B cell (primary cell): Measurements from ENCODE around the gene OR51G1. TPM values are rescaled to one million over a fixed set of nuclear protein-coding genes. Genes with fewer than 3 reads are reported as not detected.

Experiments
- ATAC-seq: fragments of 200-7000 bp; cut with Tn5 transposase; one replicate; pipeline ENCODE4 v1.10.0; 2021; ENCODE audit warnings: low read depth, mild to moderate bottlenecking, moderate number of reproducible peaks, moderate library complexity
- CTCF ChIA-PET: fragments of 350-600 bp; sonication (Branson Sonifier 250); formaldehyde crosslinking; loops from one replicate; lab custom pipeline; 2021; ENCODE audit warnings: antibody characterized with exemption, inconsistent platforms; lab: Charles Lee
- POLR2A ChIA-PET: fragments of 350-600 bp; sonication (Branson Sonifier 250); formaldehyde crosslinking; loops from one replicate; lab custom pipeline; 2021; ENCODE audit warnings: antibody characterized with exemption; lab: Charles Lee
- DNase-seq: peaks from one replicate; pipeline ENCODE4 v3.0.0; 2013
- H2AFZ ChIP-seq: 2 replicates; pipeline ENCODE4 v1.6.1; 2012; ENCODE audit warnings: mild to moderate bottlenecking, low read depth, low read length; ENCODE audit not compliant: insufficient read depth, poor library complexity, severe bottlenecking
- H3K27ac ChIP-seq, 2 donors: 1 replicate in 1 of 2; 2 replicates in 1 of 2; pipeline ENCODE4 v1.5.1; 2012 to 2013; ENCODE audit warnings: low read length in 2 of 2, mild to moderate bottlenecking in 2 of 2, moderate library complexity in 1 of 2
- H3K27me3 ChIP-seq, 4 experiments: fragments of 200-600 bp in 1 of 4; sonication (generic) in 1 of 4; replicated peaks in 1 of 4; 1 replicate in 2 of 4; 2 replicates in 2 of 4; pipeline versions ENCODE4 v1.6.1 to v1.7.0; 2013 to 2016; ENCODE audit warnings: low read length in 3 of 4, mild to moderate bottlenecking in 2 of 4, mixed read lengths in 1 of 4, moderate library complexity in 1 of 4; ENCODE audit not compliant: insufficient read depth in 4 of 4, control insufficient read depth in 3 of 4; ENCODE audit errors: control extremely low read depth in 1 of 4
- H3K36me3 ChIP-seq, 2 experiments: replicated peaks in 1 of 2; 1 replicate in 1 of 2; 2 replicates in 1 of 2; pipeline versions ENCODE4 v1.6.1 to v1.7.1; 2013; ENCODE audit warnings: low read length in 1 of 2; ENCODE audit not compliant: insufficient read depth in 2 of 2, control insufficient read depth in 1 of 2; ENCODE audit errors: control extremely low read depth in 1 of 2, extremely low read depth in 1 of 2
- H3K4me1 ChIP-seq, 2 donors: fragments of 200-600 bp in 1 of 2; sonication (generic) in 1 of 2; 1 replicate in 1 of 2; 2 replicates in 1 of 2; pipeline versions ENCODE4 v1.5.1 to v1.6.1; 2013 to 2017; ENCODE audit warnings: low read length in 2 of 2; ENCODE audit not compliant: control insufficient read depth in 2 of 2, insufficient read depth in 2 of 2
- H3K4me2 ChIP-seq: replicated peaks from 2 replicates; pipeline ENCODE3; 2012; ENCODE audit warnings: mild to moderate bottlenecking, low read depth, low read length; ENCODE audit not compliant: poor library complexity, severe bottlenecking
- H3K4me3 ChIP-seq, 5 experiments: fragments of 200-600 bp in 1 of 5; sonication (generic) in 1 of 5; 1 replicate in 3 of 5; 2 replicates in 2 of 5; pipeline versions ENCODE4 v1.5.1 to v1.7.0; 2011 to 2016; ENCODE audit warnings: low read length in 4 of 5, mild to moderate bottlenecking in 4 of 5, low read depth in 2 of 5, control low read depth in 1 of 5, moderate library complexity in 1 of 5; ENCODE audit not compliant: insufficient read depth in 1 of 5; ENCODE audit errors: control extremely low read depth in 1 of 5, extremely low read depth in 1 of 5
- H3K79me2 ChIP-seq: fragments of 200-600 bp; sonication (generic); one replicate; pipeline ENCODE4 v1.6.0; 2016; ENCODE audit warnings: low read length; ENCODE audit not compliant: control insufficient read depth, insufficient read depth
- H3K9ac ChIP-seq: fragments of 200-600 bp; sonication (generic); 2 replicates; pipeline ENCODE4 v1.6.1; 2017; ENCODE audit warnings: mild to moderate bottlenecking, low read length, moderate library complexity
- H3K9me3 ChIP-seq, 3 donors: one replicate each; pipeline versions ENCODE4 v1.6.1 to v1.7.1; 2013; ENCODE audit warnings: low read length in 2 of 3; ENCODE audit not compliant: control insufficient read depth in 2 of 3, insufficient read depth in 1 of 3; ENCODE audit errors: control extremely low read depth in 1 of 3
- H4K20me1 ChIP-seq: 2 replicates; pipeline ENCODE4 v1.6.0; 2012; ENCODE audit warnings: mild to moderate bottlenecking, low read length; ENCODE audit not compliant: insufficient read depth, control insufficient read depth, poor library complexity, severe bottlenecking
- H3K27ac Mint-ChIP-seq: one replicate; pipeline ENCODE4 v1.8.0; 2021; ENCODE audit warnings: mixed read lengths
- H3K27me3 Mint-ChIP-seq: one replicate; pipeline ENCODE4 v1.8.0; 2021; ENCODE audit warnings: mixed read lengths
- H3K4me1 Mint-ChIP-seq: one replicate; pipeline ENCODE4 v1.8.0; 2021; ENCODE audit warnings: mixed read lengths
- H3K4me3 Mint-ChIP-seq: one replicate; pipeline ENCODE4 v1.8.0; 2021; ENCODE audit warnings: mixed read lengths
- H3K9me3 Mint-ChIP-seq: one replicate; pipeline ENCODE4 v1.8.0; 2022; ENCODE audit warnings: mixed read lengths; ENCODE audit not compliant: insufficient read depth
- EZH2 ChIP-seq: IDR thresholded peaks from 2 replicates; pipeline ENCODE4 v1.6.1; 2012; ENCODE audit warnings: borderline replicate concordance, low read depth, mild to moderate bottlenecking, moderate library complexity, low read length; ENCODE audit not compliant: insufficient read depth, poor library complexity, severe bottlenecking
- WGBS: methylation state at CpG from one replicate; pipeline ENCODE4 v1.1.5; 2013; ENCODE audit warnings: missing lambda C conversion rate; ENCODE audit not compliant: insufficient coverage; 5-methylcytosine and 5-hydroxymethylcytosine counted together
- intact Hi-C: fragments of 100-400 bp; cut with micrococcal nuclease; formaldehyde crosslinking; loops from one replicate; pipeline ENCODE4 v1.10.0; 2022
- polyA plus RNA-seq: library from polyadenylated mRNA; depleted of rRNA; stranded (reverse); fragments of >200 nt; gene quantifications from 2 replicates; pipeline ENCODE4 v1.2.3, GENCODE V29; 2012
- total RNA-seq, 2 donors: library from RNA; stranded (reverse); fragments of 120-200 nt in 1 of 2; gene quantifications; 1 replicate in 1 of 2; 2 replicates in 1 of 2; pipeline versions ENCODE4 v1.2.3 to v1.2.4, GENCODE V29; 2013 to 2022
- TF ChIP-seq, protein P1 (sequence below): fragments of 200-600 bp; IDR thresholded peaks from one replicate; pipeline ENCODE4 v1.8.0; 2022; ENCODE audit warnings: antibody characterized with exemption, mild to moderate bottlenecking

The OR51G1 gene
- total and polyA plus RNA-seq, 2 donors (not counting 1 experiment from before 2014, with no cell fraction given) = not detected

DNA sequence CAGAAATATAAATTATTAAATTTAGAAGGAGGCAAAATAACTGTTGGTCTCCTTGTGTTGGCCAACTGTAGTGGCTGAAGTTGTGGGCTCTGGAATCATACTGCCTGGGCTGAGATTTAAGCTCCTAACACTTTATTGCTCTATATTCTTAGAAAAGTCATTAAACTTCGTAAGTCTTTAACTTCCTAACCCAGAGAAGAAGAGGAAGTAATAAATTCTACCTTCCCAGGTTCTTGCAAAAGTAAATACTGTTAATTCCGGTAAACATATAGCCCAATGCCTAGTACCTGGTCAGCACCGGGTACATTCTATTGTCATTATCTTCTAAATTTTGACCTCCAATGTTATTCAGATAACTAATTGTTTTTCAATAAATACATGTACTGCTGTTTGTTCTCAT is 38.0 kb downstream of the OR51G1 start:
- Mint-ChIP-seq H3K27ac (no peak overlapping the region), H3K4me3 (no peak overlapping the region), H3K9me3 (no peaks in the 10 kb centered on the region), H3K4me1 (no peaks in the 10 kb centered on the region), H3K27me3 (peaks cover 10% of the 10 kb centered on the region)
- H3K27ac ChIP-seq = no peak overlapping the region
- H3K4me3 ChIP-seq = no peak overlapping the region
- no CpG with 5 or more reads among the region's 3 CpGs for WGBS
- intact Hi-C loops = no loop called here
- no peaks in the 10 kb centered on the region for H3K9me3 ChIP-seq
- ChIA-PET POLR2A (no interaction called here), CTCF (no interaction called here)
- no peak overlapping the region for H3K9ac ChIP-seq
- H3K79me2 ChIP-seq = no peaks in the 10 kb centered on the region
- DNase-seq = no peak
- no peaks in the 10 kb centered on the region for H3K4me1 ChIP-seq
- no peak overlapping the region for H3K4me2 ChIP-seq
- H4K20me1 ChIP-seq = no peaks in the 10 kb centered on the region
- no peak overlapping the region for H2AFZ ChIP-seq
- no peaks in the 10 kb centered on the region for H3K36me3 ChIP-seq
- H3K27me3 ChIP-seq = no peaks in the 10 kb centered on the region
- no peak for ATAC-seq
- TF ChIP-seq EZH2 = no peak
- TF ChIP-seq, protein P1, sequence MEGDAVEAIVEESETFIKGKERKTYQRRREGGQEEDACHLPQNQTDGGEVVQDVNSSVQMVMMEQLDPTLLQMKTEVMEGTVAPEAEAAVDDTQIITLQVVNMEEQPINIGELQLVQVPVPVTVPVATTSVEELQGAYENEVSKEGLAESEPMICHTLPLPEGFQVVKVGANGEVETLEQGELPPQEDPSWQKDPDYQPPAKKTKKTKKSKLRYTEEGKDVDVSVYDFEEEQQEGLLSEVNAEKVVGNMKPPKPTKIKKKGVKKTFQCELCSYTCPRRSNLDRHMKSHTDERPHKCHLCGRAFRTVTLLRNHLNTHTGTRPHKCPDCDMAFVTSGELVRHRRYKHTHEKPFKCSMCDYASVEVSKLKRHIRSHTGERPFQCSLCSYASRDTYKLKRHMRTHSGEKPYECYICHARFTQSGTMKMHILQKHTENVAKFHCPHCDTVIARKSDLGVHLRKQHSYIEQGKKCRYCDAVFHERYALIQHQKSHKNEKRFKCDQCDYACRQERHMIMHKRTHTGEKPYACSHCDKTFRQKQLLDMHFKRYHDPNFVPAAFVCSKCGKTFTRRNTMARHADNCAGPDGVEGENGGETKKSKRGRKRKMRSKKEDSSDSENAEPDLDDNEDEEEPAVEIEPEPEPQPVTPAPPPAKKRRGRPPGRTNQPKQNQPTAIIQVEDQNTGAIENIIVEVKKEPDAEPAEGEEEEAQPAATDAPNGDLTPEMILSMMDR = no peak

DNA sequence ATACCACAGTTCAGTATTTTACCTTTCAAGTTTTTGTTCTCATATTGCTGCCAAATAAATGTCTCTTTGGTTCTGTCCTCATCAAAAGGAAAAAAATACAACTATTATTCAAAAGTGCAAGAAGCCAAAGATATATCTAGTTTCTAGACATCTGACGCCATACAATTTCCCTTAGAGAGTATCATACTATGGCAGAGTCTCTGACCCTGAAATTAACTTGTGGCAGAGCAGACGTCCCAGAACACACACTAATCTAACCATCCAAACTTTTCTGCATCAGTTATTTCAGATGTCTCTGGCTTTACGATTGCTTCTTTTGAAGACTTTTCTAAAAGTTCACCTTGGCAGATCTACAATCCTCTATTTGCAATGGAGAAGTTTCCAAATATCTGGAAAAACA is 39.8 kb downstream of the OR51G1 start:
- POLR2A ChIA-PET = no interaction called here
- no peaks in the 10 kb centered on the region for H3K4me1 Mint-ChIP-seq
- CTCF ChIA-PET = no interaction called here

More for the DNA sequence above, 39.8 kb downstream of the OR51G1 start:
- 83% methylated on average over 2 of the region's 3 CpGs for WGBS
- Histone ChIP-seq H3K27ac (no peak overlapping the region), H3K4me2 (no peak overlapping the region), H3K27me3 (no peaks in the 10 kb centered on the region), H3K36me3 (no peaks in the 10 kb centered on the region), H2AFZ (no peak overlapping the region), H3K4me3 (no peak overlapping the region), H3K9me3 (peaks cover 0 to 1% (median 0%) of the 10 kb centered on the region in 3 donors), H3K9ac (no peak overlapping the region), H3K4me1 (no peaks in the 10 kb centered on the region), H3K79me2 (no peaks in the 10 kb centered on the region), H4K20me1 (no peaks in the 10 kb centered on the region)
- H3K9me3 Mint-ChIP-seq = no peaks in the 10 kb centered on the region
- intact Hi-C loops = no loop called here
- H3K27me3 Mint-ChIP-seq = peaks cover 6% of the 10 kb centered on the region
- TF ChIP-seq, protein P1 = no peak
- TF ChIP-seq EZH2 = no peak
- no peak overlapping the region for H3K4me3 Mint-ChIP-seq
- DNase-seq (no peak), ATAC-seq (no peak)
- no peak overlapping the region for H3K27ac Mint-ChIP-seq
